K562 (cell line): ENCODE results near the gene TNP1. TPM values are rescaled to one million over a fixed set of nuclear protein-coding genes. Genes with fewer than 3 reads are reported as not detected.

Experiments
- ATAC-seq: fragments of 200-7000 bp; cut with Tn5 transposase; 3 replicates; pipeline ENCODE4 v1.9.1; 2020; ENCODE audit warnings: moderate library complexity
- BruUV-seq: library from RNA; stranded (reverse); fragments of 400-500 nt; replicated peaks from 2 replicates; lab custom pipeline; 2021; lab: Mats Ljungman, UMichigan
- CTCF ChIA-PET: fragments of 300-600 bp; formaldehyde crosslinking; extraction: SDS; loops from one replicate; lab custom pipeline; 2021; ENCODE audit warnings: low intra/inter-chr PET ratio; lab: Yijun Ruan, JAX
- POLR2A ChIA-PET: fragments of 300-600, 350-650 bp; sonication (Branson Sonifier 250); formaldehyde crosslinking; extraction: SDS; loops from one replicate; lab custom pipeline; 2021; ENCODE audit warnings: antibody characterized with exemption, inconsistent platforms; lab: Yijun Ruan, JAX
- DNase-seq, 4 experiments: peaks; one replicate each; pipeline versions ENCODE4 v3.0.0 to v3.0.0-alpha.2; 2011 to 2018; ENCODE audit warnings: low spot score in 3 of 4, mixed read lengths in 3 of 4; ENCODE audit errors: extremely low read depth in 1 of 4
- FAIRE-seq: peaks from 2 replicates; lab custom pipeline; 2011; peaks lifted over from hg19 to GRCh38; lab: Jason Lieb, UNC
- H2AFZ ChIP-seq: 2 replicates; pipeline ENCODE4 v1.6.0; 2011; ENCODE audit warnings: low read depth, low read length, control low read depth, inconsistent platforms
- H3K27ac ChIP-seq: fragments of 200-600 bp; 3 replicates; pipeline ENCODE4 v1.8.0; 2011; ENCODE audit warnings: low read depth, mild to moderate bottlenecking, control low read depth, inconsistent platforms, low read length, moderate library complexity, mixed read lengths; ENCODE audit errors: extremely low read depth
- H3K27me3 ChIP-seq, 2 experiments: fragments of 300-600 bp in 1 of 2; 2 replicates in 1 of 2; 3 replicates in 1 of 2; pipeline versions ENCODE4 v1.6.0 to v1.8.0; 2011; ENCODE audit warnings: inconsistent platforms in 2 of 2, low read length in 2 of 2, mild to moderate bottlenecking in 1 of 2, mixed read lengths in 1 of 2, moderate library complexity in 1 of 2; ENCODE audit not compliant: control insufficient read depth in 2 of 2, insufficient read depth in 2 of 2
- H3K36me3 ChIP-seq: fragments of 300-600 bp; 3 replicates; pipeline ENCODE4 v1.8.0; 2011; ENCODE audit warnings: mild to moderate bottlenecking, low read length, inconsistent platforms; ENCODE audit not compliant: control insufficient read depth, insufficient read depth
- H3K4me1 ChIP-seq, 2 experiments: fragments of 200-600 bp in 1 of 2; replicated peaks in 1 of 2; 2 replicates in 1 of 2; 3 replicates in 1 of 2; pipeline versions ENCODE4 v1.5.1 to v1.8.0; 2011; ENCODE audit warnings: inconsistent platforms in 2 of 2, low read length in 2 of 2, mild to moderate bottlenecking in 1 of 2, mixed read lengths in 1 of 2, moderate library complexity in 1 of 2; ENCODE audit not compliant: control insufficient read depth in 2 of 2, insufficient read depth in 2 of 2
- H3K4me2 ChIP-seq: 2 replicates; pipeline ENCODE4 v1.6.1; 2011; ENCODE audit warnings: low read length, control low read depth, inconsistent platforms, mixed read lengths; ENCODE audit not compliant: insufficient read depth
- H3K4me3 ChIP-seq: fragments of 200-600 bp; sonication (generic), shearing (Covaris generic); 2 replicates; pipeline ENCODE4 v1.5.1; 2016; ENCODE audit warnings: control low read depth, inconsistent platforms
- H3K79me2 ChIP-seq: fragments of 200-600 bp; 3 replicates; pipeline ENCODE4 v1.8.0; 2011; ENCODE audit warnings: low read length, inconsistent platforms; ENCODE audit not compliant: control insufficient read depth, insufficient read depth
- H3K9ac ChIP-seq, 2 experiments: 2 replicates each; pipeline versions ENCODE4 v1.6.0 to v1.6.1; 2011; ENCODE audit warnings: low read depth in 2 of 2, low read length in 2 of 2, control low read depth in 1 of 2, inconsistent platforms in 1 of 2, mild to moderate bottlenecking in 1 of 2, mixed read lengths in 1 of 2; ENCODE audit not compliant: insufficient read depth in 1 of 2
- H3K9me1 ChIP-seq: one replicate; pipeline ENCODE4 v1.6.0; 2011; ENCODE audit warnings: inconsistent platforms, mild to moderate bottlenecking, low read length, moderate library complexity; ENCODE audit not compliant: control insufficient read depth, insufficient read depth
- H3K9me3 ChIP-seq: replicated peaks from 2 replicates; pipeline ENCODE4 v1.5.1; 2011; ENCODE audit warnings: low read depth, low read length, inconsistent platforms; ENCODE audit not compliant: control insufficient read depth, insufficient read depth
- H4K20me1 ChIP-seq: replicated peaks from 2 replicates; pipeline ENCODE4 v1.6.1; 2011; ENCODE audit warnings: low read length, inconsistent platforms, mixed read lengths; ENCODE audit not compliant: control insufficient read depth, insufficient read depth
- CC2D1A ChIP-seq: fragments of 450-650 bp; IDR thresholded peaks from 2 replicates; pipeline ENCODE4 v1.6.1; 2017; ENCODE audit warnings: mild to moderate bottlenecking
- FOXJ3 ChIP-seq: sonication (generic); formaldehyde crosslinking; IDR thresholded peaks from 2 replicates; pipeline ENCODE4 v1.4.0; 2020; ENCODE audit warnings: mild to moderate bottlenecking, missing genetic modification reagents
- PHB2 ChIP-seq: fragments of 450-650 bp; IDR thresholded peaks from 2 replicates; pipeline ENCODE4 v1.6.1; 2017; ENCODE audit warnings: low read depth
- WGBS: fragments of 100-300 bp; shearing (Covaris generic); methylation state at CpG from one replicate; pipeline ENCODE4 v1.1.6; 2016; ENCODE audit warnings: low coverage, mixed read lengths; ENCODE audit not compliant: insufficient coverage; ENCODE audit errors: missing lambda C conversion rate; 5-methylcytosine and 5-hydroxymethylcytosine counted together
- in situ Hi-C: fragments of 300-500 bp; cut with MboI; formaldehyde crosslinking; loops from 4 replicates; pipeline ENCODE4 v1.15.0; 2018; ENCODE audit warnings: inconsistent platforms, mixed read lengths
- intact Hi-C: fragments of 100-400 bp; cut with micrococcal nuclease; formaldehyde crosslinking; loops from 2 replicates; pipeline ENCODE4 v1.14.2; 2022
- polyA plus RNA-seq, 8 experiments: library from polyadenylated mRNA; depleted of rRNA in 4 of 8; stranded (reverse) in 5 of 8; unstranded in 3 of 8; fragments of >200 nt; fragmentation: Nextera tagmentation in 2 of 8; fragmentation: Illumina TruSeq in 1 of 8; extraction: Ambion mirVana in 2 of 8; extraction: Trizol in 1 of 8; gene quantifications; 2 replicates each; pipeline versions ENCODE4 v1.2.1 to v1.2.3, GENCODE V29; 2011 to 2014; ENCODE audit warnings: inconsistent platforms in 1 of 8, missing spikeins in 1 of 8
- total RNA-seq, 7 experiments: library from RNA; depleted of rRNA in 6 of 7; stranded (reverse); fragments of >200 nt in 6 of 7; fragmentation: Illumina TruSeq in 2 of 7; extraction: Trizol in 2 of 7; gene quantifications; 2 replicates each; pipeline versions ENCODE4 v1.2.1 to v1.2.3, GENCODE V29; 2011 to 2021; ENCODE audit warnings: low replicate concordance in 1 of 7
- TF ChIP-seq, protein P1 (sequence below): fragments of 450-650 bp; formaldehyde crosslinking; IDR thresholded peaks from 2 replicates; pipeline ENCODE4 v1.4.0; 2020; ENCODE audit warnings: mild to moderate bottlenecking, moderate library complexity
- TF ChIP-seq, protein P2 (sequence below), 2 experiments: IDR thresholded peaks; 2 replicates each; pipeline ENCODE4 v1.6.1; 2012; ENCODE audit warnings: improper control_type of control experiment in 2 of 2, low read depth in 2 of 2, low read length in 2 of 2, borderline replicate concordance in 1 of 2

TNP1 gene
- total and polyA plus RNA-seq, 9 of the 15 experiments (the other 6 are each of a cell fraction or from before 2014, with no cell fraction given), result not detected

DNA sequence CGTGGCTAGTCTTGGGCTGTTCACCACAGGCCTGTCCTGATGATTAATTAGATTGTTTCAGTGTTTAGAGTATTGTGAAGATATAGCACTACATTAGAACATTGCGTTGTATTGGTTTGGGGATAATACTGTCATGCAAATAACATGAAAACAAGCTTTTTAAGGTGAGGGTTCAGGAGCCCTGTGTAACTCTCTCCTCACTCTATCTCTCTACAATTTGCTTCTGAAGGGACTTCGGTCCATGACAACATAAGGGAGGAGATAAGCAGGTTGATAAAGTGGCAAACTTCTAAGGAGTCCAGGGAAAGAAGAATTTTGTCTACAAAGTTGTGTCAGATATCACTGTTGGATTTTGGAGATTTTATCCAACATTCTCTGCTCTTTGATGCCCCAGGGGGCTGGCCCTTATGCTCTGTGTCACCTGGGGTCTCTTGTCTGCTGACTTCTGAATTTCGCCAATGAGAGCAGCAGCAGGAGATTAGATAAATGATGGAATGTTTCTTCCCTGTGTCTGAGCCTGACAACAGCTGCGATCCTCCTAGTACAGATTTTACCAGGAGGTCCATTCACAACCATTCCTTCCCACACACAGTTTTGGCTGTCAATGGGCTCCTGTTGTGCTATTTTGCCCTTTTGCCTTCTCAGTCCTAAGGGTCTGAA is 3.3 kb downstream of the TNP1 start (continued):
- TF ChIP-seq, protein P1, sequence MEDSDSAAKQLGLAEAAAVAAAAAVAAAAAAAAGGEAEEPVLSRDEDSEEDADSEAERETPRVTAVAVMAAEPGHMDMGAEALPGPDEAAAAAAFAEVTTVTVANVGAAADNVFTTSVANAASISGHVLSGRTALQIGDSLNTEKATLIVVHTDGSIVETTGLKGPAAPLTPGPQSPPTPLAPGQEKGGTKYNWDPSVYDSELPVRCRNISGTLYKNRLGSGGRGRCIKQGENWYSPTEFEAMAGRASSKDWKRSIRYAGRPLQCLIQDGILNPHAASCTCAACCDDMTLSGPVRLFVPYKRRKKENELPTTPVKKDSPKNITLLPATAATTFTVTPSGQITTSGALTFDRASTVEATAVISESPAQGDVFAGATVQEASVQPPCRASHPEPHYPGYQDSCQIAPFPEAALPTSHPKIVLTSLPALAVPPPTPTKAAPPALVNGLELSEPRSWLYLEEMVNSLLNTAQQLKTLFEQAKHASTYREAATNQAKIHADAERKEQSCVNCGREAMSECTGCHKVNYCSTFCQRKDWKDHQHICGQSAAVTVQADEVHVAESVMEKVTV (CRISPR knock-in tag), result no peak

GRCh38 chr2:216855605-216856004 is 4.3 kb downstream of the TNP1 start:
- peaks cover 5 to 9% of the 10 kb centered on the region in 2 experiments; a peak in 3 of 5 replicates for H3K4me1 ChIP-seq
- ATAC-seq (no peak), DNase-seq (no peak), FAIRE-seq (no peak)
- no peaks in the 10 kb centered on the region for H4K20me1 ChIP-seq
- H3K9ac ChIP-seq, result no peak overlapping the region; a peak in 1 of 4 replicates
- no peak overlapping the region for H3K27ac ChIP-seq
- TF ChIP-seq, protein P2, sequence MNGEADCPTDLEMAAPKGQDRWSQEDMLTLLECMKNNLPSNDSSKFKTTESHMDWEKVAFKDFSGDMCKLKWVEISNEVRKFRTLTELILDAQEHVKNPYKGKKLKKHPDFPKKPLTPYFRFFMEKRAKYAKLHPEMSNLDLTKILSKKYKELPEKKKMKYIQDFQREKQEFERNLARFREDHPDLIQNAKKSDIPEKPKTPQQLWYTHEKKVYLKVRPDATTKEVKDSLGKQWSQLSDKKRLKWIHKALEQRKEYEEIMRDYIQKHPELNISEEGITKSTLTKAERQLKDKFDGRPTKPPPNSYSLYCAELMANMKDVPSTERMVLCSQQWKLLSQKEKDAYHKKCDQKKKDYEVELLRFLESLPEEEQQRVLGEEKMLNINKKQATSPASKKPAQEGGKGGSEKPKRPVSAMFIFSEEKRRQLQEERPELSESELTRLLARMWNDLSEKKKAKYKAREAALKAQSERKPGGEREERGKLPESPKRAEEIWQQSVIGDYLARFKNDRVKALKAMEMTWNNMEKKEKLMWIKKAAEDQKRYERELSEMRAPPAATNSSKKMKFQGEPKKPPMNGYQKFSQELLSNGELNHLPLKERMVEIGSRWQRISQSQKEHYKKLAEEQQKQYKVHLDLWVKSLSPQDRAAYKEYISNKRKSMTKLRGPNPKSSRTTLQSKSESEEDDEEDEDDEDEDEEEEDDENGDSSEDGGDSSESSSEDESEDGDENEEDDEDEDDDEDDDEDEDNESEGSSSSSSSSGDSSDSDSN (IDR thresholded peaks at IDR 0.05; ENCODE audit: borderline replicate concordance in 1 of 2, low read depth in 2 of 2, low read length in 2 of 2), result no peak
- TF ChIP-seq PHB2, result no peak
- no peak for TF ChIP-seq CC2D1A
- no peak for TF ChIP-seq FOXJ3 (CRISPR knock-in tag)
- H2AFZ ChIP-seq, result no peak overlapping the region
- H3K79me2 ChIP-seq, result no peaks in the 10 kb centered on the region
- BruUV-seq, result no TSS peak
- no peak overlapping the region for H3K4me3 ChIP-seq
- no peaks in the 10 kb centered on the region for H3K9me3 ChIP-seq
- no peaks in the 10 kb centered on the region for H3K27me3 ChIP-seq
- no peaks in the 10 kb centered on the region for H3K9me1 ChIP-seq
- ChIA-PET POLR2A (no interaction called here), CTCF (no interaction called here)
- in situ Hi-C loops (no loop called here), intact Hi-C loops (no loop called here)
- H3K4me2 ChIP-seq, result no peak overlapping the region
- 29% methylated on average over 1 of the region's 3 CpGs for WGBS
- no peaks in the 10 kb centered on the region for H3K36me3 ChIP-seq
